ENCODE results near the gene C12orf57. TPM values are rescaled to one million over a fixed set of nuclear protein-coding genes. Genes with fewer than 3 reads are reported as not detected.
A peak's percentile ranks its signal among the peaks of the same experiment; 100 is the strongest.

The C12orf57 gene
- total RNA-seq, 1 experiment from 2014 or later, result 158 TPM

- DNase-seq (ENCODE audit: low spot score) (no peak), ATAC-seq (peak; percentile 14)
- Mint-ChIP-seq H3K4me3 (peak overlapping the region; percentile 100), H3K36me3 (peaks cover 65% of the 10 kb centered on the region), H3K4me1 (peaks cover 32% of the 10 kb centered on the region), H3K9me3 (no peaks in the 10 kb centered on the region), H3K27me3 (ENCODE audit: low read depth) (no peaks in the 10 kb centered on the region), H3K27ac (peak overlapping the region; percentile 94)
- TF ChIP-seq ZNF416 (CRISPR knock-in tag; IDR thresholded peaks at IDR 0.05) (0 out of 2 replicates have a peak, but pooled peaks have one; percentile 44), NR1H2 (CRISPR knock-in tag; IDR thresholded peaks at IDR 0.05) (no peak), NR2C2 (CRISPR knock-in tag; IDR thresholded peaks at IDR 0.05) (peak; percentile 76; the same call in 1 of the 2 replicates), ELF4 (CRISPR knock-in tag; IDR thresholded peaks at IDR 0.05; ENCODE audit: low read depth) (0 out of 2 replicates have a peak, but pooled peaks have one; percentile 16)
- CTCF ChIA-PET, result interaction anchor here (1.1 kb wide), 1 partner anchor 101 kb away, joined by 4 read pairs; no protein-coding TSS in a partner anchor
- POLR2A ChIA-PET, result interaction anchor here (1.9 kb wide), 1 partner anchor 26 kb away, joined by 6 read pairs; the partner anchor contains the start of genes C12orf57 and RNU7-1
Observed at GRCh38 chr12:6970096-6970527, 26.3 kb downstream of the C12orf57 start.

- H3K36me3 Mint-ChIP-seq, result peaks cover 60% of the 10 kb centered on the region
- H3K4me3 Mint-ChIP-seq, result no peak overlapping the region
- DNase-seq (ENCODE audit: low spot score), result no peak
- CTCF ChIA-PET, result interaction anchor here (0.8 to 1.8 kb wide), 3 partner anchors 9 to 102 kb away, joined by 3 to 5 read pairs (median 4); partner anchors contain the start of gene SPSB2
- no peaks in the 10 kb centered on the region for H3K27me3 Mint-ChIP-seq (ENCODE audit: low read depth)
- no peak for ATAC-seq
- H3K9me3 Mint-ChIP-seq, result no peaks in the 10 kb centered on the region
- POLR2A ChIA-PET, result interaction anchor here (1.2 kb wide), 1 partner anchor 44 kb away, joined by 3 read pairs; the partner anchor contains the start of gene LPCAT3
- H3K27ac Mint-ChIP-seq, result no peak overlapping the region
- H3K4me1 Mint-ChIP-seq, result peaks cover 13% of the 10 kb centered on the region
- no peak for TF ChIP-seq RORB (CRISPR knock-in tag; IDR thresholded peaks at IDR 0.05)
- no peak for TF ChIP-seq IRF1 (CRISPR knock-in tag; IDR thresholded peaks at IDR 0.05)
- TF ChIP-seq ELF4 (CRISPR knock-in tag; IDR thresholded peaks at IDR 0.05; ENCODE audit: low read depth), result no peak
- no peak for TF ChIP-seq NFATC4 (CRISPR knock-in tag; IDR thresholded peaks at IDR 0.05)
- TF ChIP-seq ZMAT4 (CRISPR knock-in tag; IDR thresholded peaks at IDR 0.05), result no peak
- TF ChIP-seq USF1 (CRISPR knock-in tag; IDR thresholded peaks at IDR 0.05), result no peak
- no peak for TF ChIP-seq SP1 (CRISPR knock-in tag; conservative IDR thresholded peaks at IDR 0.05)
- TF ChIP-seq FOXP4 (CRISPR knock-in tag; IDR thresholded peaks at IDR 0.05), result no peak
- no peak for TF ChIP-seq ZNF219 (CRISPR knock-in tag; IDR thresholded peaks at IDR 0.05; ENCODE audit: borderline replicate concordance)
- no peak for TF ChIP-seq NR3C1 (CRISPR knock-in tag; conservative IDR thresholded peaks at IDR 0.05; ENCODE audit: low read depth)
- TF ChIP-seq PREB (CRISPR knock-in tag; IDR thresholded peaks at IDR 0.05; ENCODE audit: borderline replicate concordance), result no peak
- TF ChIP-seq HMGXB4 (CRISPR knock-in tag; IDR thresholded peaks at IDR 0.05), result no peak
- TF ChIP-seq TCF7 (CRISPR knock-in tag; IDR thresholded peaks at IDR 0.05; ENCODE audit: low read depth), result no peak
- no peak for TF ChIP-seq JAZF1 (CRISPR knock-in tag; IDR thresholded peaks at IDR 0.05)
- TF ChIP-seq CDX4 (CRISPR knock-in tag; IDR thresholded peaks at IDR 0.05; ENCODE audit: borderline replicate concordance), result no peak
- TF ChIP-seq CREB1 (CRISPR knock-in tag; IDR thresholded peaks at IDR 0.05), result no peak
- no peak for TF ChIP-seq ZNF425 (CRISPR knock-in tag; conservative IDR thresholded peaks at IDR 0.05)
Observed at GRCh38 chr12:6974180-6974579, 30.4 kb downstream of the C12orf57 start.
